ENCODE results near the gene CCDC188.

Gene CCDC188

GRCh38 chr22:20111689-20112622 lies 38.9 kb downstream of the CCDC188 start:
- no peak for DNase-seq (ENCODE audit: low read depth)
- H3K4me3 ChIP-seq (replicated peaks; ENCODE audit: low read depth, low read length): no peak overlapping the region
- no peak for TF ChIP-seq CTCF (IDR thresholded peaks at IDR 0.05; ENCODE audit: low read length, missing control alignments)

- no peak overlapping the region for H3K4me3 ChIP-seq (replicated peaks; ENCODE audit: low read depth, low read length)
- TF ChIP-seq CTCF (IDR thresholded peaks at IDR 0.05; ENCODE audit: low read length, missing control alignments): peak; percentile 41
- DNase-seq (ENCODE audit: low read depth): peak; percentile 29
Observed at GRCh38 chr22:20111045-20111688, 39.7 kb downstream of the CCDC188 start.

- no peak for DNase-seq (ENCODE audit: low read depth)
- no peak overlapping the region for H3K4me3 ChIP-seq (replicated peaks; ENCODE audit: low read depth, low read length)
- no peak for TF ChIP-seq CTCF (IDR thresholded peaks at IDR 0.05; ENCODE audit: low read length, missing control alignments)
Observed at GRCh38 chr22:20110359-20110985, 40.4 kb downstream of the CCDC188 start.

- TF ChIP-seq CTCF (IDR thresholded peaks at IDR 0.05; ENCODE audit: low read length, missing control alignments): no peak
- H3K4me3 ChIP-seq (replicated peaks; ENCODE audit: low read depth, low read length): no peak overlapping the region
- no peak for DNase-seq (ENCODE audit: low read depth)
Observed at GRCh38 chr22:20109411-20110358, 41.2 kb downstream of the CCDC188 start.

- no peak for DNase-seq (ENCODE audit: low read depth)
- no peak overlapping the region for H3K4me3 ChIP-seq (replicated peaks; ENCODE audit: low read depth, low read length)
- TF ChIP-seq CTCF (IDR thresholded peaks at IDR 0.05; ENCODE audit: low read length, missing control alignments): no peak
Observed at GRCh38 chr22:20108757-20109230, 42.1 kb downstream of the CCDC188 start.

All from fibroblast of pulmonary artery (primary cell).